Neural crest cell (in vitro differentiated cells): ENCODE data around the gene LEMD1. TPM values are rescaled to one million over a fixed set of nuclear protein-coding genes. Genes with fewer than 3 reads are reported as not detected.
A peak's percentile ranks its signal among the peaks of the same experiment; 100 is the strongest.

ENCODE experiments used
- DNase-seq: peaks from one replicate; pipeline ENCODE4 v3.0.0; 2021; ENCODE audit warnings: low read depth, mixed read lengths, low spot score
- H3K27ac Mint-ChIP-seq: one replicate; pipeline ENCODE4 v1.8.0; 2021; ENCODE audit warnings: mild to moderate bottlenecking, mixed read lengths; ENCODE audit not compliant: unreplicated experiment
- H3K27me3 Mint-ChIP-seq: 2 replicates; pipeline ENCODE4 v1.8.0; 2021; ENCODE audit warnings: low read depth, mild to moderate bottlenecking, mixed read lengths
- H3K36me3 Mint-ChIP-seq: 2 replicates; pipeline ENCODE4 v1.8.0; 2021; ENCODE audit warnings: low read depth, mild to moderate bottlenecking, mixed read lengths
- H3K4me1 Mint-ChIP-seq: 2 replicates; pipeline ENCODE4 v1.8.0; 2021; ENCODE audit warnings: mixed read lengths
- H3K4me3 Mint-ChIP-seq: one replicate; pipeline ENCODE4 v1.8.0; 2021; ENCODE audit warnings: mild to moderate bottlenecking, mixed read lengths
- H3K9me3 Mint-ChIP-seq: 2 replicates; pipeline ENCODE4 v1.8.0; 2021; ENCODE audit warnings: mixed read lengths
- CTCF ChIP-seq: fragments of 200-600 bp; sonication (generic); conservative IDR thresholded peaks from 2 replicates; pipeline ENCODE4 v1.5.0; 2021; ENCODE audit warnings: antibody characterized with exemption, mild to moderate bottlenecking
- microRNA-seq: library from miRNA; unstranded; fragments of <30 nt; microRNA quantifications from one replicate; pipeline ENCODE4, GENCODE V29; 2020
- total RNA-seq: library from RNA; stranded (reverse); gene quantifications from 2 replicates; pipeline ENCODE4 v1.2.1, GENCODE V29; 2021

Gene LEMD1
- total RNA-seq, 1 donor from 2014 or later, result 10.7 TPM

DNA sequence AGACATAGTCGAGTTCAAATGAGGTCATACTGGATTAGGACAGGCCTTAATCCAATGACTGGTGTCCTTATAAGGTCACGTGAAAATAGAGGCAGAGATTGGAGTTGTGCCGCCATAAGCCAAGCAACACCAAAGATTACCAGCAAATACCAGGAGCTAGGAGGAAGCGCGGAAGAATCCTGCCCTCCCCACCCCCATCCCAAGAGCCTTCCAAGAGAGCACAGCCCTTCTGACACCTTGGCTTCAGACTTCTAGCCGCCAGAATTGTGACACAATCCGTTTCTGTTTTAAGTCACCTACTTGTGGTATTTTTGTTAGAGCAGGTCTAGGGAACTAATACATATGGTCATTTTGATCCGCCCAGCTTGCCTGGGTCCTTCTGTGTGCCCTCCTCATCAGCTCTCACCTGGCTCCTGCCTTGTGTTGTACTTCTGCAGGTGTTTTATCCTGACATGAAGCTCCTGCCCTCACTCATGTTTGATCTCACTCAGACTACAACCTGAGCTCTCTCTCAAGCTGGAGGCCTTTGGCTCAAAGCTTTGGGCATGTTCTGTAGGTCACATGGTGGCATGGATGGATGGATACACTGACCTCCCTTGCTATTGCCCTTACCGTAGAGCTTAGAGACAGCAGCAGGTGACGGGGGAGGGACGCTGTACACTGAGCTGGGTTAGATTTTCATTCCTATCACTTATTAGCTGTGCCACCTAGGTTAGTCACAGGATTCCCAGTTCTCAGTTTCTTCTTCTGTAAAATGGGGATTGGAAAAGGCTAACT is 89.7 kb downstream of the LEMD1 start:
- no peak for TF ChIP-seq CTCF
- Mint-ChIP-seq H3K9me3 (no peaks in the 10 kb centered on the region), H3K27ac (no peak overlapping the region), H3K4me1 (peaks cover 7% of the 10 kb centered on the region), H3K27me3 (peaks cover 3% of the 10 kb centered on the region), H3K4me3 (no peak overlapping the region), H3K36me3 (no peaks in the 10 kb centered on the region)
- no peak for DNase-seq

Small RNA genes lying within 50 kb of the gene (microRNA-seq; reads per million reads assigned to microRNA genes)
- gene MIR135B, result 7,206 reads per million, percentile 93 among the genes with 10 or more reads in this experiment

Other genes starting within 250 kb of the LEMD1 start
- 14.8 and 17.0 TPM in 2 replicates for gene DSTYK, start 210.4 kb downstream of the LEMD1 start, total RNA-seq
- 14.9 and 16.1 TPM in 2 replicates for gene TMCC2, start 194.1 kb downstream of the LEMD1 start, total RNA-seq
- 14.7 and 15.4 TPM in 2 replicates for gene NUAK2, start 100.3 kb downstream of the LEMD1 start, total RNA-seq
- 46.6 and 46.7 TPM in 2 replicates for gene KLHDC8A, start 65.1 kb downstream of the LEMD1 start, total RNA-seq
- gene BLACAT1, start 34.0 kb upstream of the LEMD1 start, total RNA-seq, result 3.8 and 3.9 TPM in 2 replicates
- gene CDK18, start 82.6 kb upstream of the LEMD1 start, total RNA-seq, result 26.4 and 30.8 TPM in 2 replicates
- gene ELK4, start 210.0 kb upstream of the LEMD1 start, total RNA-seq, result 30.1 and 33.1 TPM in 2 replicates